Upper lobe of right lung (tissue), 1 donor: ENCODE results near the gene HOXB4. TPM values are rescaled to one million over a fixed set of nuclear protein-coding genes. Genes with fewer than 3 reads are reported as not detected.
A peak's percentile ranks its signal among the peaks of the same experiment; 100 is the strongest.

Source experiments
- ATAC-seq: fragments of 200-7000 bp; cut with Tn5 transposase; one replicate; pipeline ENCODE4 v1.9.1; 2020; ENCODE audit warnings: mild to moderate bottlenecking, moderate library complexity
- DNase-seq: peaks from one replicate; pipeline ENCODE4 v3.0.0-alpha.2; 2020
- H3K27ac ChIP-seq: fragments of 200-600 bp; one replicate; pipeline ENCODE4 v1.8.0; 2022
- H3K27me3 ChIP-seq: fragments of 200-600 bp; one replicate; pipeline ENCODE4 v1.8.0; 2022; ENCODE audit warnings: mild to moderate bottlenecking
- H3K36me3 ChIP-seq: fragments of 200-600 bp; one replicate; pipeline ENCODE4 v1.8.0; 2022
- H3K4me1 ChIP-seq: fragments of 200-600 bp; one replicate; pipeline ENCODE4 v1.8.0; 2022
- H3K4me3 ChIP-seq: fragments of 200-600 bp; one replicate; pipeline ENCODE4 v1.8.0; 2022; ENCODE audit warnings: mild to moderate bottlenecking
- H3K9me3 ChIP-seq: fragments of 200-600 bp; one replicate; pipeline ENCODE4 v1.8.0; 2022
- intact Hi-C: fragments of 100-400 bp; cut with DNase I; formaldehyde crosslinking; loops from one replicate; pipeline ENCODE4 v1.11.0; 2022
- total RNA-seq: library from RNA; stranded (reverse); fragmentation: NEBNext Ultra II Directional; extraction: Animal tissue kit (Norgen Biotek cat#: 25700); gene quantifications from one replicate; pipeline ENCODE4 v1.2.1, GENCODE V29; 2021
- TF ChIP-seq, protein P1 (sequence below): fragments of 200-600 bp; IDR thresholded peaks from one replicate; pipeline ENCODE4 v1.8.0; 2022; ENCODE audit warnings: antibody characterized with exemption
- donor health status: DM: no; HTN: yes; CAD: no; lungs with severe emphysema.

Gene HOXB4
- total RNA-seq, 1 donor from 2014 or later, result 4.9 TPM

DNA sequence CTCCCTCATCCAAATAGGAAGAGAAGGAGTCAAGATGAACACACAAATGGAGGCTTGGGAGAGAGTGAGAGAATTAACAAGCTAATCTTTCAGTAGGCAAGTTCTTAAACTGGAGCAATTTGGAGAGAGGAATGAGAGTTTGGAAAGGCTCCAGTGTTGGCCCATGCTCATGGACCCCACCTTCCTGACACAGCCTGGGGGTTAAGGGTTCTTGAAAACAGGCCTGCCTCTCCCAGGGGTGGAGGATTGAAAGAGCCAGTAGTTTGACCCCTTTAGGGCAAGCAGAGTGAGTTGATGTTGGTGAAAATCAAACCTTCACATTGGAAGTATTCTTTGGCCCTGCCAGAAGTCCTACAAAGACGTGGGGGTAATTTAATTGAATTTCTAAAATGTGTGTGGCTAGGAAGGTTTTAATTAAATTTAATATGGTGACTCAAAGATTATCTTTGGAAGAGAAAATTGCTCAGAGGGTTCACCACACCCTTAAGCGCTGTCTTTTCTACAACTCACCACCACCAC is 6.1 kb upstream of the HOXB4 start:
- TF ChIP-seq, protein P1, sequence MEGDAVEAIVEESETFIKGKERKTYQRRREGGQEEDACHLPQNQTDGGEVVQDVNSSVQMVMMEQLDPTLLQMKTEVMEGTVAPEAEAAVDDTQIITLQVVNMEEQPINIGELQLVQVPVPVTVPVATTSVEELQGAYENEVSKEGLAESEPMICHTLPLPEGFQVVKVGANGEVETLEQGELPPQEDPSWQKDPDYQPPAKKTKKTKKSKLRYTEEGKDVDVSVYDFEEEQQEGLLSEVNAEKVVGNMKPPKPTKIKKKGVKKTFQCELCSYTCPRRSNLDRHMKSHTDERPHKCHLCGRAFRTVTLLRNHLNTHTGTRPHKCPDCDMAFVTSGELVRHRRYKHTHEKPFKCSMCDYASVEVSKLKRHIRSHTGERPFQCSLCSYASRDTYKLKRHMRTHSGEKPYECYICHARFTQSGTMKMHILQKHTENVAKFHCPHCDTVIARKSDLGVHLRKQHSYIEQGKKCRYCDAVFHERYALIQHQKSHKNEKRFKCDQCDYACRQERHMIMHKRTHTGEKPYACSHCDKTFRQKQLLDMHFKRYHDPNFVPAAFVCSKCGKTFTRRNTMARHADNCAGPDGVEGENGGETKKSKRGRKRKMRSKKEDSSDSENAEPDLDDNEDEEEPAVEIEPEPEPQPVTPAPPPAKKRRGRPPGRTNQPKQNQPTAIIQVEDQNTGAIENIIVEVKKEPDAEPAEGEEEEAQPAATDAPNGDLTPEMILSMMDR, result no peak
- Histone ChIP-seq H3K27me3 (peaks cover 73% of the 10 kb centered on the region), H3K9me3 (no peaks in the 10 kb centered on the region), H3K4me1 (peaks cover 33% of the 10 kb centered on the region), H3K27ac (no peak overlapping the region), H3K4me3 (no peak overlapping the region), H3K36me3 (no peaks in the 10 kb centered on the region)
- intact Hi-C loops, result no loop called here
- no peak for DNase-seq
- ATAC-seq, result no peak

DNA sequence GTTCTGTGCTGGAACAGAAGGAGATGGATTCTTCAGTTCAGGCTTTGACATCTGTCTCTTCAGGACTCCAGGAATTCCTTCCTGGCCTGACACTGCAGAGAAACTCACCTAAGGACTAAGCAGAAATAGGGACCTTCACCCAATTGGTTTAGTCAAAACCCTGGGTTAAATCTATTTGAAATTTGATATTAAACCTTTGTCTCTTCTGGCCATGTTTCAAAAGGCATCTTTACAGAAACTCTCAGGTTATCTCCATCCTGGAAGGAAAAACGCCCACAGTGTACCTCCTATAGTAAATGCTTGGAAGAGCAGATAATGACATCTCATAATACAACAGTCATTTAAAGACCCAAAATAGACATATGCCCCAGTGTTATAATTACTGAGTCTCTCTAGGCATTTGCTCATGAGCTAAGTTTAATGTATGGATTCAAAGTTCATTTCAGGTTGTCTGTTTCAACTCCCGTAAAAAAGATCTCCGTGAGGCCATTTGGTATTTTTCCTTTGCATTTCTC is 5.6 kb upstream of the HOXB4 start:
- peaks cover 33% of the 10 kb centered on the region for H3K4me1 ChIP-seq
- no peak for ATAC-seq
- no peak for DNase-seq
- TF ChIP-seq, protein P1, result no peak
- H3K27me3 ChIP-seq, result peaks cover 77% of the 10 kb centered on the region
- intact Hi-C loops, result no loop called here
- H3K9me3 ChIP-seq, result no peaks in the 10 kb centered on the region
- no peaks in the 10 kb centered on the region for H3K36me3 ChIP-seq
- no peak overlapping the region for H3K4me3 ChIP-seq
- H3K27ac ChIP-seq, result no peak overlapping the region

DNA sequence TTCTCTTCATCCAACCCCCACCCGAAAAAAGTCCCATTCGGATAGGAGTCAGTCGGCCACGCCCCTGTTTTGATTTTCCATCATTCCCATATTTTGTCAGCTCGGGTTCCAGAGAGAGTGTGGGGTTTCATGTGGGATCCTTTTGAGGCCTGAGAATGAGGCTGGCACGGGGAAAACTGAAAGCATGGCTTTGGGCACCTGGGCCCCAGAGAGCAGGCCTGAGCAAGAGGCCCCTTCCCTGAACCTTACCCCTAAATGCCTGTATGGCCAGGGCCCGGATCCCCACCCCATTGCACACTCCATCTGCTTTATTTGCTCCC is 4.6 kb upstream of the HOXB4 start:
- H3K27me3 ChIP-seq, result peaks cover 83% of the 10 kb centered on the region
- H3K4me3 ChIP-seq, result peak overlapping the region; percentile 59
- no peak for ATAC-seq
- peaks cover 30% of the 10 kb centered on the region for H3K4me1 ChIP-seq
- DNase-seq, result no peak
- peak overlapping the region; percentile 93 for H3K27ac ChIP-seq
- H3K9me3 ChIP-seq, result no peaks in the 10 kb centered on the region
- H3K36me3 ChIP-seq, result no peaks in the 10 kb centered on the region
- intact Hi-C loops, result no loop called here
- TF ChIP-seq, protein P1, result no peak

DNA sequence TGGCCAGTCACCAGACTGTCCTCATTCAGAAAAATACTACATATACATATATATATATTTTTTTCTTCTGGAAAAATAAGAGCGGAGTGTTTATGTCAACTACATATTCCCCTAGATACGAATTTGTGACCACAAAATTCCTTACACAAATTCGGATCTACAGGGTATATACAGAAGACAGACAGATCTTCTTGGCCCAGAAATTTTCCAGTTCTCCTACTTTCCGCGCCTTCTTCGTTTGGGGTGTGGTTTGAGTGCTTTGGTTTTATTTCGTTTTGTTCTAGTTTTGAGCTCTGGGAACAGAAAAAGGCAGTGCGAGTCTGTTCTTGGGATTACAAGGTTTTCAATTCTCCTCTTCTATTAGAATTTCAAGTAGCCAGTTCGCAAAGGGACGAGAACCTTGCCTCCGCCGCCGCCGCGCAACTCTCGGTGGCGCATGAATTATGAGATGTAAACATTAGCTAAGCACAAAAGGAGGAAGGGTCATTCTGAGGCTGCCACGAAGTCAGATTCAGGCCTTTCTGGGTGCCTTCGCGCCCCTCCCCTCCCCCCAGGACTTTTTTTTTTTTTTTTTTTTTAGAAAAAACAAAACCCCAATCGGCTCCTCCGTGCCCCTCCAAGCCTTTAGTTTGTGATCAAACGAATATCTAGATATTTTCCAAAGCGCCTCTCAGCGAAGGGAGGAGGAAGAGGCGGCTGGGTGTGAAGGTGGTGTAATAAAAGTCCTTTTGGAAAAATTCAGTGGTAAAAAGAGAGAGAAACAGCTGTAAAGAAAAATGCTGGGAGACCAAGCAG is 1.8 kb upstream of the HOXB4 start:
- Histone ChIP-seq H3K27ac (peak overlapping the region; percentile 93), H3K36me3 (no peaks in the 10 kb centered on the region), H3K4me1 (peaks cover 8% of the 10 kb centered on the region), H3K9me3 (no peaks in the 10 kb centered on the region), H3K27me3 (peaks cover 85% of the 10 kb centered on the region), H3K4me3 (peak overlapping the region; percentile 59)
- ATAC-seq (no peak), DNase-seq (no peak)
- TF ChIP-seq, protein P1, result no peak
- intact Hi-C loops, result no loop called here

DNA sequence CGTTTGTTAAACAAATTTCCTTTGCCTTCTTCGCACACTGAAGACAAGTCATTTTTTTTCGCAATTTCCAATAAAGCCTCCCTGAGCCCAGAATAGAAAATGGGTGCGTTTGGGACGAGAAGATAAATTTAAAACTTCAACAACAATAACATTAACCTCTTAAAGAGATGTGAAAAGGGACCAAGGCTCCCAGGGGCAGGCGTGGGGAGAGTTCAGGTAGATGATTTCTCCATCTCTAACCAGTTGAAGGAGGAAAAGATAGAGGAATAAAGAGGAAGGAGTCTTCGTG is 1.3 kb upstream of the HOXB4 start:
- no peaks in the 10 kb centered on the region for H3K9me3 ChIP-seq
- intact Hi-C loops, result no loop called here
- ATAC-seq (no peak), DNase-seq (no peak)
- H3K27ac ChIP-seq, result peak overlapping the region; percentile 93
- peaks cover 83% of the 10 kb centered on the region for H3K27me3 ChIP-seq
- H3K4me1 ChIP-seq, result peaks cover 6% of the 10 kb centered on the region
- peak overlapping the region; percentile 59 for H3K4me3 ChIP-seq
- TF ChIP-seq, protein P1, result no peak
- H3K36me3 ChIP-seq, result no peaks in the 10 kb centered on the region
